IMR-90 (cell line): ENCODE data around the gene DUSP8. TPM values are rescaled to one million over a fixed set of nuclear protein-coding genes. Genes with fewer than 3 reads are reported as not detected.

Source experiments
- ATAC-seq: fragments of 200-7000 bp; cut with Tn5 transposase; 2 replicates; pipeline ENCODE4 v1.9.1; 2020; ENCODE audit warnings: low read depth, mild to moderate bottlenecking, moderate library complexity
- BruUV-seq: library from RNA; stranded (reverse); fragments of 400-500 nt; replicated peaks from 2 replicates; lab custom pipeline; 2021; lab: Mats Ljungman, UMichigan
- CTCF ChIA-PET: fragments of 300-600 bp; formaldehyde crosslinking; extraction: SDS; loops from one replicate; lab custom pipeline; 2021; ENCODE audit warnings: antibody characterized with exemption; lab: Yijun Ruan, JAX
- POLR2A ChIA-PET: fragments of 300-600 bp; sonication (Branson Sonifier 250); formaldehyde crosslinking; loops from one replicate; lab custom pipeline; 2022; ENCODE audit warnings: antibody characterized with exemption; ENCODE audit not compliant: unreplicated experiment; lab: Charles Lee
- DNase-seq: peaks from one replicate; pipeline ENCODE4 v3.0.0; 2013
- H2AFZ ChIP-seq: replicated peaks from 2 replicates; pipeline ENCODE3; 2013; ENCODE audit warnings: low read length, mild to moderate bottlenecking; ENCODE audit not compliant: poor library complexity
- H2AK5ac ChIP-seq: 2 replicates; pipeline ENCODE4 v1.6.1; 2013; ENCODE audit warnings: low read depth, low read length, inconsistent platforms
- H2AK9ac ChIP-seq: replicated peaks from 2 replicates; pipeline ENCODE3; 2013; ENCODE audit warnings: mild to moderate bottlenecking, low read depth, low read length, moderate library complexity; ENCODE audit not compliant: poor library complexity
- H2BK120ac ChIP-seq: 2 replicates; pipeline ENCODE4 v1.6.1; 2013; ENCODE audit warnings: low read depth, low read length, inconsistent platforms
- H2BK15ac ChIP-seq: 3 replicates; pipeline ENCODE4 v1.6.1; 2013; ENCODE audit warnings: low read depth, low read length, inconsistent platforms
- H2BK20ac ChIP-seq: 2 replicates; pipeline ENCODE4 v1.6.1; 2013; ENCODE audit warnings: low read depth, mild to moderate bottlenecking, inconsistent platforms, low read length, moderate library complexity
- H2BK5ac ChIP-seq: 2 replicates; pipeline ENCODE4 v1.6.1; 2013; ENCODE audit warnings: mild to moderate bottlenecking, low read depth, low read length, inconsistent platforms; ENCODE audit not compliant: poor library complexity, severe bottlenecking
- H3K14ac ChIP-seq: replicated peaks from 2 replicates; pipeline ENCODE4 v1.6.1; 2013; ENCODE audit warnings: low read depth, low read length, inconsistent platforms
- H3K18ac ChIP-seq: 2 replicates; pipeline ENCODE4 v1.6.1; 2013; ENCODE audit warnings: low read depth, low read length, control low read depth
- H3K23ac ChIP-seq: 2 replicates; pipeline ENCODE4 v1.6.1; 2013; ENCODE audit warnings: low read depth, low read length, inconsistent platforms
- H3K27ac ChIP-seq: 2 replicates; pipeline ENCODE4 v1.5.1; 2013; ENCODE audit warnings: mild to moderate bottlenecking, control low read depth, low read length; ENCODE audit not compliant: insufficient read depth
- H3K27me3 ChIP-seq: 2 replicates; pipeline ENCODE4 v1.6.1; 2013; ENCODE audit warnings: low read length; ENCODE audit not compliant: control insufficient read depth, insufficient read depth
- H3K36me3 ChIP-seq: 2 replicates; pipeline ENCODE4 v1.6.1; 2013; ENCODE audit warnings: low read length, mixed read lengths; ENCODE audit not compliant: control insufficient read depth, insufficient read depth
- H3K4ac ChIP-seq: 2 replicates; pipeline ENCODE4 v1.6.1; 2013; ENCODE audit warnings: low read depth, low read length, inconsistent platforms
- H3K4me1 ChIP-seq: 2 replicates; pipeline ENCODE4 v1.6.1; 2013; ENCODE audit warnings: low read length, mixed read lengths; ENCODE audit not compliant: control insufficient read depth, insufficient read depth
- H3K4me2 ChIP-seq: 2 replicates; pipeline ENCODE4 v1.6.1; 2013; ENCODE audit warnings: low read depth, mild to moderate bottlenecking, control low read depth, low read length, moderate library complexity
- H3K4me3 ChIP-seq: 2 replicates; pipeline ENCODE4 v1.5.1; 2013; ENCODE audit warnings: low read depth, mild to moderate bottlenecking, control low read depth, low read length, moderate library complexity; ENCODE audit not compliant: insufficient read depth
- H3K56ac ChIP-seq: 2 replicates; pipeline ENCODE4 v1.6.1; 2013; ENCODE audit warnings: low read length, inconsistent platforms; ENCODE audit not compliant: insufficient read depth; ENCODE audit errors: extremely low read depth
- H3K79me1 ChIP-seq, 2 experiments: 2 replicates each; pipeline ENCODE4 v1.6.1; 2013; ENCODE audit warnings: low read length in 2 of 2, inconsistent platforms in 1 of 2, low read depth in 1 of 2
- H3K9ac ChIP-seq: 2 replicates; pipeline ENCODE4 v1.6.1; 2013; ENCODE audit warnings: low read depth, low read length, control low read depth
- H3K9me1 ChIP-seq: 2 replicates; pipeline ENCODE4 v1.6.1; 2013; ENCODE audit warnings: low read length, inconsistent platforms; ENCODE audit not compliant: insufficient read depth
- H3K9me3 ChIP-seq: 2 replicates; pipeline ENCODE4 v1.6.1; 2013; ENCODE audit warnings: low read length; ENCODE audit not compliant: control insufficient read depth, insufficient read depth
- H4K20me1 ChIP-seq: 2 replicates; pipeline ENCODE4 v1.6.1; 2013; ENCODE audit warnings: low read length, inconsistent platforms; ENCODE audit not compliant: insufficient read depth
- H4K5ac ChIP-seq: 2 replicates; pipeline ENCODE4 v1.6.1; 2013; ENCODE audit warnings: mild to moderate bottlenecking, low read depth, low read length, control low read depth
- H4K8ac ChIP-seq, 2 experiments: 2 replicates each; pipeline ENCODE4 v1.6.1; 2013; ENCODE audit warnings: low read depth in 2 of 2, low read length in 2 of 2, control low read depth in 1 of 2, inconsistent platforms in 1 of 2
- H4K91ac ChIP-seq: 2 replicates; pipeline ENCODE4 v1.6.1; 2013; ENCODE audit warnings: low read depth, low read length, inconsistent platforms; ENCODE audit not compliant: insufficient read depth
- BHLHE40 ChIP-seq: fragments of 150-350 bp; IDR thresholded peaks from 2 replicates; pipeline ENCODE4 v1.6.1; 2016; ENCODE audit warnings: mild to moderate bottlenecking, low read depth, low read length
- CEBPB ChIP-seq: IDR thresholded peaks from 2 replicates; pipeline ENCODE4 v1.6.1; 2012; ENCODE audit warnings: low read depth, low read length, improper control_type of control experiment
- CHD1 ChIP-seq: IDR thresholded peaks from 2 replicates; pipeline ENCODE4 v1.6.1; 2012; ENCODE audit warnings: low read depth, low read length, improper control_type of control experiment
- MAFK ChIP-seq: IDR thresholded peaks from 2 replicates; pipeline ENCODE4 v1.6.1; 2012; ENCODE audit warnings: low read depth, low read length, improper control_type of control experiment
- MAZ ChIP-seq: IDR thresholded peaks from 2 replicates; pipeline ENCODE4 v1.6.1; 2012; ENCODE audit warnings: low read depth, mild to moderate bottlenecking, low read length, improper control_type of control experiment, moderate library complexity, borderline replicate concordance
- MXI1 ChIP-seq: IDR thresholded peaks from 2 replicates; pipeline ENCODE4 v1.6.1; 2012; ENCODE audit warnings: low read depth, mild to moderate bottlenecking, low read length, moderate library complexity, borderline replicate concordance
- RAD21 ChIP-seq: IDR thresholded peaks from 2 replicates; pipeline ENCODE4 v1.6.1; 2012; ENCODE audit warnings: low read length, improper control_type of control experiment
- RCOR1 ChIP-seq: IDR thresholded peaks from 2 replicates; pipeline ENCODE4 v1.6.1; 2012; ENCODE audit warnings: mild to moderate bottlenecking, low read length, improper control_type of control experiment; ENCODE audit not compliant: insufficient replicate concordance
- RFX5 ChIP-seq: IDR thresholded peaks from 2 replicates; pipeline ENCODE4 v1.8.0; 2012; ENCODE audit warnings: low read depth, mild to moderate bottlenecking, low read length, moderate library complexity
- WGBS, 2 experiments: methylation state at CpG; one replicate each; pipeline versions ENCODE4 v1.1.5 to v1.1.7; 2013; ENCODE audit warnings: missing lambda C conversion rate in 2 of 2; ENCODE audit not compliant: insufficient read length in 1 of 2; ENCODE audit errors: extremely low coverage in 2 of 2; 5-methylcytosine and 5-hydroxymethylcytosine counted together
- dilution Hi-C: fragments of 300-500 bp; cut with HindIII; formaldehyde crosslinking; loops from one replicate; pipeline ENCODE4 v1.14.3; 2018; ENCODE audit warnings: low sequenced_read_pairs; ENCODE audit not compliant: unreplicated experiment
- in situ Hi-C: fragments of 300-500 bp; cut with MboI; formaldehyde crosslinking; loops from 3 replicates; pipeline ENCODE4 v1.14.3; 2019; ENCODE audit warnings: low sequenced_read_pairs, inconsistent platforms, mixed read lengths
- intact Hi-C: fragments of 100-400 bp; cut with micrococcal nuclease; formaldehyde crosslinking; loops from 2 replicates; pipeline ENCODE4 v1.10.0; 2022
- polyA plus RNA-seq, 3 experiments: library from polyadenylated mRNA; depleted of rRNA; stranded (reverse); fragments of >200 nt; gene quantifications; 2 replicates each; pipeline ENCODE4 v1.2.3, GENCODE V29; 2012; ENCODE audit warnings: low replicate concordance in 1 of 3
- total RNA-seq: library from RNA; depleted of rRNA; stranded (reverse); fragments of >200 nt; gene quantifications from 2 replicates; pipeline ENCODE4 v1.2.3, GENCODE V29; 2012
- TF ChIP-seq, protein P1 (sequence below): fragments of 150-350 bp; IDR thresholded peaks from 2 replicates; pipeline ENCODE4 v1.6.1; 2016; ENCODE audit warnings: low read depth, mild to moderate bottlenecking, low read length, moderate library complexity, borderline replicate concordance
- TF ChIP-seq, protein P2 (sequence below): conservative IDR thresholded peaks from 2 replicates; pipeline ENCODE4 v1.5.1; 2012; ENCODE audit warnings: mild to moderate bottlenecking, low read depth, low read length, improper control_type of control experiment
- TF ChIP-seq, protein P3 (sequence below): fragments of 150-350 bp; IDR thresholded peaks from 2 replicates; pipeline ENCODE4 v1.6.1; 2017; ENCODE audit warnings: mild to moderate bottlenecking, antibody characterized with exemption, low read length, low read depth

DUSP8 gene
- total and polyA plus RNA-seq, 2 of the 4 experiments (the other 2 are of a cell fraction): 0.72 to 4.2 TPM

DNA sequence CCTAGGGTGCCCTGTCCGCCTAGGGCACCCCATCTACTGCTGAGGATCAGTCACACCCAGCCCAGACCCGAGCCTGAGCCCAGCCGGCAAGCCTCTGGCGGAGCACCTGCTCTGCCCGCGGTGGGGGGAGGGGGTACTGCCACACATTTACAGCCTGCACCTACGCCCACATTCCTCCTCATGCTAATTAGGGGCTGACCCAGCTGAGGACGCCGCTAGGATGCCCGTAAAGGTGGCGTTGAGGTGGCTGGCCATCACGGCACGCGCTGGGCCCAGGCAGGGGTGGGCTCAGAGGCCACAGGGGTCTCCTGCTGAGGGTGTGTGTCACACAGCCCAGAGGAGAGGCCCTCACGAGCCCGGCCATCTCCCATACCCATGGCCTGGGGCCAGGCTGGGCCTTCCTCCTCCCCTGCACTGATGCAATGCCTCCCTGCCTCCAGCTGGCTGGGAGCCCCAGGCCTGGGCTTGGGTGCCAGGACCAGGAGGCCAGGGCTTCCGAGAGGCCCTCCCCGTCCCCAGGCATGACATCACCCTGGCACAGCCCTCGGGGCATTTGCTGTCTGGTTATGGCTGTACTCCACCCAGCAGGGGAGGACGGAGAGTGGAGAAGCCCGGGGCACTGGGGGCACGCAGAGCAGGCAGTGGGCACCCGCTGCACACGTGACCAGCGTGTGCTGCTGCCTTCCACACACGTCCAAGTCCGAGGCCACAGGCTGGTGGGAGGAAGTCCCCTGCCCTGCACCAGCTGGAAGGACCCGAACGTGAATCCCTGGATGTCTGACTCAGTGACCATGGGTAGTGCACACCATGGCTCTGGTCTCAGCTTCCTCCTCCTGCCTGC, 12.7 kb downstream of the DUSP8 start:
- Histone ChIP-seq H2BK15ac (peak overlapping the region; percentile 94; the same call in 1 of the 3 replicates), H3K9me3 (no peaks in the 10 kb centered on the region), H2AFZ (peak overlapping the region; percentile 87), H3K9ac (peak overlapping the region; percentile 22; the same call in 1 of the 2 replicates), H2AK5ac (peak overlapping the region; percentile 96), H3K4me2 (no peak overlapping the region), H4K20me1 (peaks cover 24% of the 10 kb centered on the region), H3K27ac (peak overlapping the region; percentile 62; the same call in 1 of the 2 replicates), H2BK5ac (peak overlapping the region; percentile 69), H4K8ac (peak overlapping the region; percentile 69 to 81; a peak in 3 of 4 replicates), H3K27me3 (no peaks in the 10 kb centered on the region), H4K91ac (peak overlapping the region; percentile 97), H2BK120ac (peak overlapping the region; percentile 95), H4K5ac (peak overlapping the region; percentile 30), H3K4ac (peak overlapping the region; percentile 97), H3K4me1 (peaks cover 24% of the 10 kb centered on the region), H2AK9ac (peak overlapping the region; percentile 83), H3K79me1 (peaks cover 4 to 27% of the 10 kb centered on the region in 2 experiments; a peak in 2 of 4 replicates), H3K36me3 (peaks cover 16% of the 10 kb centered on the region), H3K14ac (peak overlapping the region; percentile 63; the same call in 1 of the 2 replicates), H3K9me1 (peaks cover 19% of the 10 kb centered on the region), H3K23ac (no peak overlapping the region), H3K18ac (peak overlapping the region; percentile 66; the same call in 1 of the 2 replicates), H3K4me3 (no peak overlapping the region), H2BK20ac (peak overlapping the region; percentile 92), H3K56ac (peak overlapping the region; percentile 51; the same call in 1 of the 2 replicates)
- WGBS, 2 experiments: 59% methylated on average over 5 of the region's 29 CpGs; no CpG with 5 or more reads in 1 of the 2 experiments
- CTCF ChIA-PET: interaction anchor here (2.2 kb wide), 1 partner anchor 16 kb away, joined by 7 read pairs; no protein-coding TSS in a partner anchor
- intact Hi-C loops (no loop called here), dilution Hi-C loops (no loop called here), in situ Hi-C loops (no loop called here)
- POLR2A ChIA-PET: no interaction called here
- BruUV-seq: no TSS peak
- ATAC-seq (peak; percentile 56), DNase-seq (peak; percentile 66)
- no peak for TF ChIP-seq MAFK
- no peak for TF ChIP-seq CHD1
- peak; percentile 90 for TF ChIP-seq CEBPB
- TF ChIP-seq RCOR1: no peak
- TF ChIP-seq, protein P1, sequence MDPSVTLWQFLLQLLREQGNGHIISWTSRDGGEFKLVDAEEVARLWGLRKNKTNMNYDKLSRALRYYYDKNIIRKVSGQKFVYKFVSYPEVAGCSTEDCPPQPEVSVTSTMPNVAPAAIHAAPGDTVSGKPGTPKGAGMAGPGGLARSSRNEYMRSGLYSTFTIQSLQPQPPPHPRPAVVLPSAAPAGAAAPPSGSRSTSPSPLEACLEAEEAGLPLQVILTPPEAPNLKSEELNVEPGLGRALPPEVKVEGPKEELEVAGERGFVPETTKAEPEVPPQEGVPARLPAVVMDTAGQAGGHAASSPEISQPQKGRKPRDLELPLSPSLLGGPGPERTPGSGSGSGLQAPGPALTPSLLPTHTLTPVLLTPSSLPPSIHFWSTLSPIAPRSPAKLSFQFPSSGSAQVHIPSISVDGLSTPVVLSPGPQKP: no peak
- TF ChIP-seq RAD21: no peak
- peak; percentile 51; the same call in 1 of the 2 replicates for TF ChIP-seq MAZ
- TF ChIP-seq, protein P2, sequence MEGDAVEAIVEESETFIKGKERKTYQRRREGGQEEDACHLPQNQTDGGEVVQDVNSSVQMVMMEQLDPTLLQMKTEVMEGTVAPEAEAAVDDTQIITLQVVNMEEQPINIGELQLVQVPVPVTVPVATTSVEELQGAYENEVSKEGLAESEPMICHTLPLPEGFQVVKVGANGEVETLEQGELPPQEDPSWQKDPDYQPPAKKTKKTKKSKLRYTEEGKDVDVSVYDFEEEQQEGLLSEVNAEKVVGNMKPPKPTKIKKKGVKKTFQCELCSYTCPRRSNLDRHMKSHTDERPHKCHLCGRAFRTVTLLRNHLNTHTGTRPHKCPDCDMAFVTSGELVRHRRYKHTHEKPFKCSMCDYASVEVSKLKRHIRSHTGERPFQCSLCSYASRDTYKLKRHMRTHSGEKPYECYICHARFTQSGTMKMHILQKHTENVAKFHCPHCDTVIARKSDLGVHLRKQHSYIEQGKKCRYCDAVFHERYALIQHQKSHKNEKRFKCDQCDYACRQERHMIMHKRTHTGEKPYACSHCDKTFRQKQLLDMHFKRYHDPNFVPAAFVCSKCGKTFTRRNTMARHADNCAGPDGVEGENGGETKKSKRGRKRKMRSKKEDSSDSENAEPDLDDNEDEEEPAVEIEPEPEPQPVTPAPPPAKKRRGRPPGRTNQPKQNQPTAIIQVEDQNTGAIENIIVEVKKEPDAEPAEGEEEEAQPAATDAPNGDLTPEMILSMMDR: no peak
- no peak for TF ChIP-seq RFX5
- no peak for TF ChIP-seq BHLHE40
- TF ChIP-seq, protein P3, sequence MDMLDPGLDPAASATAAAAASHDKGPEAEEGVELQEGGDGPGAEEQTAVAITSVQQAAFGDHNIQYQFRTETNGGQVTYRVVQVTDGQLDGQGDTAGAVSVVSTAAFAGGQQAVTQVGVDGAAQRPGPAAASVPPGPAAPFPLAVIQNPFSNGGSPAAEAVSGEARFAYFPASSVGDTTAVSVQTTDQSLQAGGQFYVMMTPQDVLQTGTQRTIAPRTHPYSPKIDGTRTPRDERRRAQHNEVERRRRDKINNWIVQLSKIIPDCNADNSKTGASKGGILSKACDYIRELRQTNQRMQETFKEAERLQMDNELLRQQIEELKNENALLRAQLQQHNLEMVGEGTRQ: no peak
- TF ChIP-seq MXI1: 0 out of 2 replicates have a peak, but pooled peaks have one; percentile 14
